ENCODE data around the gene NDUFB2. TPM values are rescaled to one million over a fixed set of nuclear protein-coding genes. Genes with fewer than 3 reads are reported as not detected.

NDUFB2 gene
- total and polyA plus RNA-seq, 9 of the 15 experiments (the other 6 are each of a cell fraction or from before 2014, with no cell fraction given): 220 to 2,075 (median 320) TPM

- TF ChIP-seq ZNF592 (IDR thresholded peaks at IDR 0.05): 0 out of 2 replicates have a peak, but pooled peaks have one; percentile 39
- TF ChIP-seq ZNF212 (CRISPR knock-in tag; IDR thresholded peaks at IDR 0.05): 0 out of 2 replicates have a peak, but pooled peaks have one; percentile 8
- TF ChIP-seq PML (IDR thresholded peaks at IDR 0.05; ENCODE audit: low read length): peak; percentile 83; the same call in 1 of the 2 replicates
- TF ChIP-seq ZNF551 (CRISPR knock-in tag; IDR thresholded peaks at IDR 0.05): no peak
- no peak for TF ChIP-seq BCL6 (CRISPR knock-in tag; IDR thresholded peaks at IDR 0.05)
- peak; percentile 29; the same call in 1 of the 2 replicates for TF ChIP-seq HDAC2 (IDR thresholded peaks at IDR 0.05)
- TF ChIP-seq ATF1 (CRISPR knock-in tag; IDR thresholded peaks at IDR 0.05): no peak
- TF ChIP-seq ATF1 (tag; IDR thresholded peaks at IDR 0.05): peak; percentile 98
- no peak for TF ChIP-seq ETS2 (tag; IDR thresholded peaks at IDR 0.05; ENCODE audit: borderline replicate concordance, poor library complexity, severe bottlenecking)
- peak; percentile 79 for TF ChIP-seq ZBTB1 (CRISPR knock-in tag; IDR thresholded peaks at IDR 0.05; ENCODE audit: borderline replicate concordance, low read depth)
- peak; percentile 85; the same call in 1 of the 2 replicates for TF ChIP-seq HDAC6 (IDR thresholded peaks at IDR 0.05; ENCODE audit: low read depth, low read length)
- TF ChIP-seq BDP1 (IDR thresholded peaks at IDR 0.05; ENCODE audit: insufficient read depth, insufficient read length): no peak
- peak; percentile 87 for TF ChIP-seq GABPB1 (CRISPR knock-in tag; IDR thresholded peaks at IDR 0.05)
- TF ChIP-seq ZNF347 (CRISPR knock-in tag; IDR thresholded peaks at IDR 0.05; ENCODE audit: low read depth): no peak
- peak; percentile 30; the same call in 1 of the 2 replicates for TF ChIP-seq NFRKB (IDR thresholded peaks at IDR 0.05; ENCODE audit: low read depth)
- TF ChIP-seq PPARD (CRISPR knock-in tag; IDR thresholded peaks at IDR 0.05): no peak
- no peak for TF ChIP-seq MAFG (tag; conservative IDR thresholded peaks at IDR 0.05)
- peak; percentile 41 for TF ChIP-seq CBX5 (IDR thresholded peaks at IDR 0.05; ENCODE audit: borderline replicate concordance, low read depth)
- peak in 1 of 2 experiments; percentile 61; a peak in 1 of 4 replicates for TF ChIP-seq KDM1A (IDR thresholded peaks at IDR 0.05)
- TF ChIP-seq TAF9B (IDR thresholded peaks at IDR 0.05; ENCODE audit: partially characterized antibody): peak; percentile 2
- TF ChIP-seq CHD1 (IDR thresholded peaks at IDR 0.05; ENCODE audit: low read length): peak; percentile 68
- TF ChIP-seq HNRNPUL1 (IDR thresholded peaks at IDR 0.05; ENCODE audit: low read length): no peak
- TF ChIP-seq NR1H2 (CRISPR knock-in tag; IDR thresholded peaks at IDR 0.05): peak; percentile 97
- TF ChIP-seq E2F3 (CRISPR knock-in tag; IDR thresholded peaks at IDR 0.05): peak; percentile 75; the same call in 1 of the 2 replicates
- 0 out of 2 replicates have a peak, but pooled peaks have one; percentile 12 for TF ChIP-seq SMC3 (conservative IDR thresholded peaks at IDR 0.05; ENCODE audit: insufficient read depth, low read depth, low read length)
Observed at GRCh38 chr7:140696680-140697446, at the start of gene NDUFB2 (continued).

Data from K562 (cell line).